H9 (cell line): Measurements from ENCODE around the gene STK10. TPM values are rescaled to one million over a fixed set of nuclear protein-coding genes. Genes with fewer than 3 reads are reported as not detected.

ENCODE experiments used
- DNase-seq: peaks from one replicate; pipeline ENCODE4 v3.0.0-alpha.2; 2017
- H2AFZ ChIP-seq: one replicate; pipeline ENCODE4 v1.6.1; 2013; ENCODE audit warnings: mild to moderate bottlenecking, low read length, control low read depth, moderate library complexity
- H2AK5ac ChIP-seq: 2 replicates; pipeline ENCODE4 v1.6.1; 2013; ENCODE audit warnings: low read length, control low read depth, mixed read lengths; ENCODE audit not compliant: insufficient read length
- H2BK120ac ChIP-seq: one replicate; pipeline ENCODE4 v1.6.1; 2013; ENCODE audit warnings: low read depth, mild to moderate bottlenecking, low read length, control low read depth, inconsistent platforms; ENCODE audit not compliant: poor library complexity, severe bottlenecking
- H2BK12ac ChIP-seq: 2 replicates; pipeline ENCODE4 v1.6.1; 2013; ENCODE audit warnings: low read length, control low read depth, mixed read lengths, low read depth; ENCODE audit not compliant: insufficient read length
- H2BK15ac ChIP-seq: 2 replicates; pipeline ENCODE4 v1.6.1; 2013; ENCODE audit warnings: low read depth, low read length, control low read depth
- H2BK20ac ChIP-seq: one replicate; pipeline ENCODE4 v1.6.1; 2013; ENCODE audit warnings: low read depth, mild to moderate bottlenecking, low read length, control low read depth, inconsistent platforms; ENCODE audit not compliant: poor library complexity, severe bottlenecking
- H2BK5ac ChIP-seq: 2 replicates; pipeline ENCODE4 v1.6.1; 2013; ENCODE audit warnings: low read length, control low read depth, mixed read lengths; ENCODE audit not compliant: insufficient read length
- H3K14ac ChIP-seq: 2 replicates; pipeline ENCODE4 v1.6.1; 2013; ENCODE audit warnings: low read length, control low read depth; ENCODE audit not compliant: insufficient read depth
- H3K18ac ChIP-seq: 2 replicates; pipeline ENCODE4 v1.6.1; 2013; ENCODE audit warnings: low read depth, mild to moderate bottlenecking, mixed read lengths, low read length, control low read depth; ENCODE audit not compliant: insufficient read length
- H3K23ac ChIP-seq: 2 replicates; pipeline ENCODE4 v1.6.1; 2013; ENCODE audit warnings: low read length, control low read depth, mixed read lengths, low read depth; ENCODE audit not compliant: insufficient read length
- H3K23me2 ChIP-seq: 2 replicates; pipeline ENCODE4 v1.6.1; 2013; ENCODE audit warnings: low read depth, mild to moderate bottlenecking, mixed read lengths, low read length, control low read depth; ENCODE audit not compliant: insufficient read length, poor library complexity, severe bottlenecking
- H3K27ac ChIP-seq: 2 replicates; pipeline ENCODE4 v1.5.1; 2013; ENCODE audit warnings: low read length, control low read depth, mixed read lengths, low read depth; ENCODE audit not compliant: insufficient read length
- H3K27me3 ChIP-seq: 2 replicates; pipeline ENCODE4 v1.6.1; 2013; ENCODE audit warnings: low read length, control low read depth, inconsistent platforms; ENCODE audit not compliant: insufficient read depth
- H3K4ac ChIP-seq: 2 replicates; pipeline ENCODE4 v1.6.1; 2013; ENCODE audit warnings: low read depth, mild to moderate bottlenecking, control low read depth, inconsistent platforms, low read length, moderate library complexity
- H3K4me1 ChIP-seq: 2 replicates; pipeline ENCODE4 v1.6.1; 2013; ENCODE audit warnings: low read length, control low read depth, inconsistent platforms; ENCODE audit not compliant: insufficient read depth
- H3K4me2 ChIP-seq: 2 replicates; pipeline ENCODE4 v1.6.1; 2013; ENCODE audit warnings: low read length, control low read depth, mixed read lengths; ENCODE audit not compliant: insufficient read length, insufficient read depth
- H3K56ac ChIP-seq: 2 replicates; pipeline ENCODE4 v1.6.1; 2013; ENCODE audit warnings: low read depth, mild to moderate bottlenecking, mixed read lengths, low read length, control low read depth; ENCODE audit not compliant: insufficient read length
- H3K79me1 ChIP-seq: 2 replicates; pipeline ENCODE4 v1.6.1; 2013; ENCODE audit warnings: low read depth, mild to moderate bottlenecking, moderate library complexity, low read length, control low read depth, inconsistent platforms; ENCODE audit not compliant: insufficient read depth, poor library complexity, severe bottlenecking
- H3K79me2 ChIP-seq: 2 replicates; pipeline ENCODE4 v1.6.1; 2013; ENCODE audit warnings: low read length, control low read depth, inconsistent platforms; ENCODE audit not compliant: insufficient read depth
- H3K9ac ChIP-seq: 2 replicates; pipeline ENCODE4 v1.6.1; 2013; ENCODE audit warnings: low read length, control low read depth, mixed read lengths; ENCODE audit not compliant: insufficient read length; ENCODE audit errors: extremely low read depth
- H3K9me3 ChIP-seq: one replicate; pipeline ENCODE4 v1.6.1; 2013; ENCODE audit warnings: low read depth, low read length, inconsistent platforms; ENCODE audit not compliant: control insufficient read depth
- H3T11ph ChIP-seq: one replicate; pipeline ENCODE4 v1.6.1; 2013; ENCODE audit warnings: mild to moderate bottlenecking, low read length, control low read depth, inconsistent platforms
- H4K20me1 ChIP-seq: one replicate; pipeline ENCODE4 v1.6.1; 2013; ENCODE audit not compliant: control insufficient read depth, insufficient read length, insufficient read depth
- H4K5ac ChIP-seq: 2 replicates; pipeline ENCODE4 v1.6.1; 2013; ENCODE audit warnings: low read depth, mild to moderate bottlenecking, mixed read lengths, low read length, control low read depth; ENCODE audit not compliant: insufficient read length
- H4K8ac ChIP-seq: replicated peaks from 2 replicates; pipeline ENCODE4 v1.6.1; 2013; ENCODE audit warnings: low read length, control low read depth, mixed read lengths, low read depth; ENCODE audit not compliant: insufficient read length
- H4K91ac ChIP-seq: 2 replicates; pipeline ENCODE4 v1.6.1; 2013; ENCODE audit warnings: low read depth, mild to moderate bottlenecking, moderate library complexity, mixed read lengths, low read length, control low read depth; ENCODE audit not compliant: insufficient read length
- H3K27ac Mint-ChIP-seq, 3 experiments: 2 replicates in 2 of 3; 3 replicates in 1 of 3; pipeline ENCODE4 v1.8.0; 2020 to 2021; ENCODE audit warnings: mixed read lengths in 3 of 3, mild to moderate bottlenecking in 1 of 3, moderate library complexity in 1 of 3
- H3K27me3 Mint-ChIP-seq: 2 replicates; pipeline ENCODE4 v1.8.0; 2021; ENCODE audit warnings: low read depth, mild to moderate bottlenecking, moderate library complexity, mixed read lengths
- H3K36me3 Mint-ChIP-seq, 3 experiments: 2 replicates in 2 of 3; 3 replicates in 1 of 3; pipeline ENCODE4 v1.8.0; 2020 to 2021; ENCODE audit warnings: low read depth in 3 of 3, mixed read lengths in 3 of 3; ENCODE audit not compliant: insufficient read depth in 1 of 3
- H3K4me1 Mint-ChIP-seq, 2 experiments: 2 replicates each; pipeline ENCODE4 v1.8.0; 2020; ENCODE audit warnings: mixed read lengths in 2 of 2
- H3K4me3 Mint-ChIP-seq, 2 experiments: 2 replicates in 1 of 2; 3 replicates in 1 of 2; pipeline ENCODE4 v1.8.0; 2020 to 2021; ENCODE audit warnings: mild to moderate bottlenecking in 2 of 2, mixed read lengths in 2 of 2, moderate library complexity in 1 of 2
- H3K9me3 Mint-ChIP-seq, 2 experiments: 2 replicates in 1 of 2; 3 replicates in 1 of 2; pipeline ENCODE4 v1.8.0; 2020; ENCODE audit warnings: mild to moderate bottlenecking in 2 of 2, mixed read lengths in 2 of 2, moderate library complexity in 1 of 2
- CTCF ChIP-seq: fragments of 200-600 bp; sonication (generic); conservative IDR thresholded peaks from 3 replicates; pipeline ENCODE4 v1.8.0; 2021; ENCODE audit warnings: antibody characterized with exemption, mild to moderate bottlenecking
- WGBS: extraction: QIAGEN DNeasy Blood & Tissue Kit; methylation state at CpG from one replicate; pipeline ENCODE4 v1.1.7; 2013; ENCODE audit warnings: missing lambda C conversion rate, low lambda C conversion rate, mixed read lengths; ENCODE audit not compliant: insufficient read length; ENCODE audit errors: extremely low coverage; 5-methylcytosine and 5-hydroxymethylcytosine counted together
- total RNA-seq: library from RNA; stranded (reverse); gene quantifications from 2 replicates; pipeline ENCODE4 v1.2.1, GENCODE V29; 2021

STK10 gene
- total RNA-seq, 1 experiment from 2014 or later = 14.6 TPM

GRCh38 chr5:172065431-172066065 is 122.5 kb downstream of the STK10 start:
- H3K27ac Mint-ChIP-seq = no peak overlapping the region
- no CpG with 5 or more reads among the region's 7 CpGs for WGBS
- H2AFZ ChIP-seq = no peak overlapping the region

More at GRCh38 chr5:172065431-172066065, 122.5 kb downstream of the STK10 start:
- no peak overlapping the region for H3K4ac ChIP-seq
- H3K18ac ChIP-seq = no peak overlapping the region
- H3K27me3 ChIP-seq = no peaks in the 10 kb centered on the region
- no peak overlapping the region for H4K8ac ChIP-seq
- no peak overlapping the region for H2BK20ac ChIP-seq
- peaks cover 16 to 20% (median 20%) of the 10 kb centered on the region in 3 experiments for H3K36me3 Mint-ChIP-seq
- H3K14ac ChIP-seq = no peak overlapping the region
- H3K79me2 ChIP-seq = no peaks in the 10 kb centered on the region
- DNase-seq = peak; percentile 19
- H3K27ac ChIP-seq = no peak overlapping the region
- no peak overlapping the region for H2BK5ac ChIP-seq
- no peak overlapping the region for H4K91ac ChIP-seq
- no peaks in the 10 kb centered on the region for H3K4me1 ChIP-seq
- no peaks in the 10 kb centered on the region for H3K23me2 ChIP-seq
- H2AK5ac ChIP-seq = no peak overlapping the region
- H3K23ac ChIP-seq = no peak overlapping the region
- no peak overlapping the region for H3T11ph ChIP-seq
- no peak overlapping the region for H3K4me3 Mint-ChIP-seq
- H3K9me3 ChIP-seq = no peaks in the 10 kb centered on the region
- no peaks in the 10 kb centered on the region for H3K9me3 Mint-ChIP-seq
- H4K20me1 ChIP-seq = no peaks in the 10 kb centered on the region
- H3K27me3 Mint-ChIP-seq = no peaks in the 10 kb centered on the region
- TF ChIP-seq CTCF = no peak
- no peak overlapping the region for H3K4me2 ChIP-seq
- H4K5ac ChIP-seq = no peak overlapping the region
- H2BK12ac ChIP-seq = no peak overlapping the region
- no peak overlapping the region for H3K9ac ChIP-seq
- no peak overlapping the region for H2BK15ac ChIP-seq
- no peak overlapping the region for H3K56ac ChIP-seq
- H2BK120ac ChIP-seq = no peak overlapping the region
- peaks cover 12 to 29% of the 10 kb centered on the region in 2 experiments for H3K4me1 Mint-ChIP-seq
- no peaks in the 10 kb centered on the region for H3K79me1 ChIP-seq
